Muscle layer of duodenum (tissue), 2 donors: ENCODE measurements around the gene ZBTB22.
"Not testable (repeated sequence)": the region's sequence is repeated elsewhere in the genome, so short reads cannot be mapped to it uniquely, and the experiment has no call there.

ENCODE experiments used
- H3K27ac ChIP-seq: one replicate; pipeline ENCODE4 v1.7.0; 2013; ENCODE audit warnings: mild to moderate bottlenecking, low read length
- H3K27me3 ChIP-seq: one replicate; pipeline ENCODE4 v1.7.0; 2013; ENCODE audit warnings: low read depth, mild to moderate bottlenecking, control low read depth, low read length
- H3K36me3 ChIP-seq, 2 donors: one replicate each; pipeline ENCODE4 v1.7.0; 2013; ENCODE audit warnings: low read length in 2 of 2, control low read depth in 1 of 2, mild to moderate bottlenecking in 1 of 2; ENCODE audit not compliant: insufficient read depth in 2 of 2, control insufficient read depth in 1 of 2
- H3K4me1 ChIP-seq, 2 donors: one replicate each; pipeline ENCODE4 v1.7.0; 2013; ENCODE audit warnings: low read length in 2 of 2, mild to moderate bottlenecking in 2 of 2, control low read depth in 1 of 2, moderate library complexity in 1 of 2; ENCODE audit not compliant: insufficient read depth in 2 of 2, control insufficient read depth in 1 of 2
- H3K4me3 ChIP-seq, 2 donors: one replicate each; pipeline ENCODE4 v1.7.0; 2013; ENCODE audit warnings: low read length in 2 of 2, low read depth in 1 of 2, mild to moderate bottlenecking in 1 of 2
- H3K9me3 ChIP-seq, 2 donors: one replicate each; pipeline ENCODE4 v1.7.0; 2013; ENCODE audit warnings: low read length in 2 of 2, control low read depth in 1 of 2, mild to moderate bottlenecking in 1 of 2; ENCODE audit not compliant: control insufficient read depth in 1 of 2
- donor health status: healthy.

Gene ZBTB22

DNA sequence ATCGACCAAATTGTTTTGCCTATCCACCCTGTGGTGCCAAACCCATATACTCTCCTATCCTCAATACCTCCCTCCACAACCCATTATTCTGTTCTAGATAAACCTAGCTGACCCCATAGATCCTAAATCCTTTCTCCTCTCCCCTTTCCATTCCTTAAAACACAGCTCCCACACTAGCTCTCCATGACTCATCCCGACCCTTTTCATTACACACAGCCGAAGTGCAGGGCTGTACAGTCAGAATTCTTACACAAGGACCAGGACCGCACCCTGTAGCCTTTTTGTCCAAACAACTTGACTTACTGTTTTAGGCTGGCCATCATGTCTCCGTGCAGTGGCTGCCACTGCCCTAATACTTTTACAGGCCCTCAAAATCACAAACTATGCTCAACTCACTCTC, 29.4 kb upstream of the ZBTB22 start:
- not testable (repeated sequence) for H3K36me3 ChIP-seq, H3K9me3 ChIP-seq, H3K4me1 ChIP-seq, H3K4me3 ChIP-seq, H3K27me3 ChIP-seq, H3K27ac ChIP-seq

DNA sequence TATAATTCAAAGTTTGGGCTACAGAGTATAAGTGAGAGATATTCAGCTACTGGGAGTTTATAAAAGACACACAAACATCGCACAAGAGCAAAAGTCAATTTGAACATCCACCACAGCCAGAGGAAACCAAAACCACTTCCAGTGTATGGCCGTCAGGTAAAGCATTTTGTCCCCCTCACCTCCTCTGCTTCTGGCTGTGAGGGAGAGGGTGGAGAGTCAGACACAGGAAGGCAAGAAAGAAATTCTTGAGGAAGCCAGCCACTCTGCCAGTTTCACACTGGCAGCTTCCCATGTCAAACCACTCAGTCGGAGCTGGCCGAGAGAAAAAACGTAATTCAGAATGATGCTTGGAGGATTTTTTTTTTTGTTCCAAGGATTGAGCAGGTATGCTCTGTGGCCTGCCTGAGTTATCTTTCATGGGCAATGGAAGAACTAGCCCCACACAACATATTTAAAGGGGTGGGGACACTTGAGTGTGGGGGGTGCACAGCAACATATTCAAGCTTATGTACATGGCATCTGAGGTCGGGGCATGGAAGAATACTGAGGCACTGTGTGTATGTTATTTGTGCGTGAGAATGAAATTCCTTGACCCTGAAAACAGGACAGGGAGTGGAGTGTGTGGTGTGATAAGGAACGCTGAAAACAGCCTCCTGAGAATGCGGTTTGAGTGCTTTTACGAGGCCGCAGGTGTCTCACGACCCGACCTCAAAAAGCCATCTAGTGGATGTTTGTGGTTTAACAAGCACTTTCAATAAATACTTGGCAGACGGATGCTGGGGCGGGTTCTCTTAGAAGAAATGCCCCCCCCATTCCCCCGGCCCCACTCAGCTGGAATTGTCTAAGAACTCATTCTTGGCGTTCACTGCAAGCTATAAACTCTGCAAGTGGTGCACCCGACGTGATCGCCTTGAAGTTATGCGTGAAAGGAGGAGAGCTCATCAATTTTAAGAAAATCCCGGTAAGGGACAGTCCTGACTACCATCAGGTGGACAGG, 27.5 kb upstream of the ZBTB22 start:
- Histone ChIP-seq H3K4me3 (no peak overlapping the region), H3K36me3 (no peaks in the 10 kb centered on the region), H3K27ac (no peak overlapping the region), H3K9me3 (no peaks in the 10 kb centered on the region), H3K27me3 (no peaks in the 10 kb centered on the region), H3K4me1 (peaks cover 0 to 4% of the 10 kb centered on the region in 2 donors)

DNA sequence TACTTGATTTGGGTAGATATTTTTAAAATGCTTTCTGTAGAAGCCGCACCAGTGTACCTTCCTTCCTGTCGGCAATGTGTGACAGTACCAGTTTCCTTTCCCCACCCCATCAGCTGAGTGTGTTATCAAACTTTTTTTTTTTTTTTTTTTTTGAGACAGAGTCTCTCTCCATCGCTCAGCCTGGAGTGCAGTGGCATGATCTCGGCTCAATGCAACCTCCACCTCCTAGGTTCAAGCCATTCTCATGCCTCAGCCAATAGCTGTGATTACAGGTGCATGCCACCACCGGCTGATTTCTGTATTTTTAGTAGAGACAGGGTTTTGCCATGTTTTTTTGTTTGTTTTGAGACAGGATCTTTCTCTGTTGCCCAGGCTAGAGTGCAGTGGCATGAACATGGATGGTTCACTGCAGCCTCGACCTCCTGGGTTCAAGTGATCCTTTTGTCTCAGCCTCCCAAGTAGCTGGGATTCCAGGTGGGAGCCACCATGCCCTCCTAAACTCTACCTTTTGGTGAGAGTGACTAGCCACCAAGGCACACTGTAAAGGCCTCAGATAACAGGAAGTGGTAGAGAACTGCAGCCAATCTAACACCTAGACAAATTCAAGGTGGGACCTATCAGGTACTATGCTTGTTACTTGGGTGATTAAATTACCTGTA, 26.5 kb upstream of the ZBTB22 start:
- Histone ChIP-seq H3K36me3 (no peaks in the 10 kb centered on the region), H3K4me3 (no peak overlapping the region), H3K27me3 (no peaks in the 10 kb centered on the region), H3K4me1 (peaks cover 0 to 4% of the 10 kb centered on the region in 2 donors), H3K27ac (no peak overlapping the region), H3K9me3 (no peaks in the 10 kb centered on the region)

DNA sequence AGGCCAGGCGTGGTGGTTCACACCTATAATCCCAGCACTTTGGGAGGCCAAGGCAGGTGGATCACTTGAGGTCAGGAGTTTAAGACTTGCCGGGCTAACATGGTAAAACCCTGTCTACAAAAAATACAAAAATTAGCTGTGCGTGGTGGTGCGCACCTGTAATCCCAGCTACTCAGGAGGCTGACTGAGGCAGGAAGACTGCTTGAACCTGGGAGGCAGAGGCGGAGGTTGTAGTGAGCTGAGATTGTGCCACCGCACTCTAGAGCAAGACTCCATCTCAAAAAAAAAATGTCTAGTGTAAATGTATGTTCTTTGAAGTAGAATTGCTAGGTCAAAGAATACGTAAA, 26.0 kb upstream of the ZBTB22 start:
- H3K4me3 ChIP-seq, H3K27me3 ChIP-seq, H3K9me3 ChIP-seq, H3K4me1 ChIP-seq, H3K27ac ChIP-seq, H3K36me3 ChIP-seq: not testable (repeated sequence)

DNA sequence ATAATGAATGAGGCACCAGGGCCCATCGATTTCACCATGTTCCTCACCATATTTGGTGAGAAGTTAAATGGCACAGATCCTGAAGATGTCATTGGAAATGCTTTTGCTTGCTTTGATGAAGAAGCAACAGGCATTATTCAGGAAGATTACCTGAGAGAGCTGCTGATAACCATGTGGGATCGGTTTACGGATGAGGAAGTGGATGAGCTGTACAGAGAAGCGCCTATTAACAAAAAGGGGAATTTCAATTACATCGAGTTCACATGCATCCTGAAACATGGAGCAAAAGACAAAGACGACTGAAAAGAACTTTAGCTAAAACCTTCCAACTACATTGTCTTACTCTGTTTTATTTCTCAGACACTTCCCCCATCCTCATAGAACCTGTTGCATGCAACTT, 21.6 kb upstream of the ZBTB22 start:
- Histone ChIP-seq H3K9me3 (no peaks in the 10 kb centered on the region), H3K27me3 (no peaks in the 10 kb centered on the region), H3K27ac (no peak overlapping the region), H3K36me3 (no peaks in the 10 kb centered on the region), H3K4me1 (no peaks in the 10 kb centered on the region), H3K4me3 (no peak overlapping the region)

DNA sequence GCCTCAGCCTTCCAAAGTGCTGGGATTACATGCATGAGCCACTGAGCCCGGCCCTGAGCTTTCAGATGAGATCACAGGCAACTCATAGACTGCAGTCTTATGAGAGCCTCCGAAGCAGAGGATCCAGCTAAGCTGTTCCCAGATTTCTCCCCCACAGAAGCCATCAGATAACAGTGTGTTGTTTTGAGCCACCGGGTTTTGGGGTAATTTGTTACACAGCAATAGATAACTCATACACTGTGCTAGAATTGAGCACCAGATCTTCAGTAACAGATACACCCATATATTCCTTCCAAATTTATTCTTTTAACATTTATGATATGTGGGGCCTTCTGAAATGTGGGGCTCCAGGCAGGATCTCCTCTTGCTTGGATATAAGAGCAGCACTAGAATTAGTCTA, 19.0 kb upstream of the ZBTB22 start:
- H3K27ac ChIP-seq: no peak overlapping the region
- no peaks in the 10 kb centered on the region for H3K4me1 ChIP-seq
- H3K27me3 ChIP-seq: no peaks in the 10 kb centered on the region
- H3K36me3 ChIP-seq: no peaks in the 10 kb centered on the region
- H3K9me3 ChIP-seq: no peaks in the 10 kb centered on the region
- H3K4me3 ChIP-seq: no peak overlapping the region

DNA sequence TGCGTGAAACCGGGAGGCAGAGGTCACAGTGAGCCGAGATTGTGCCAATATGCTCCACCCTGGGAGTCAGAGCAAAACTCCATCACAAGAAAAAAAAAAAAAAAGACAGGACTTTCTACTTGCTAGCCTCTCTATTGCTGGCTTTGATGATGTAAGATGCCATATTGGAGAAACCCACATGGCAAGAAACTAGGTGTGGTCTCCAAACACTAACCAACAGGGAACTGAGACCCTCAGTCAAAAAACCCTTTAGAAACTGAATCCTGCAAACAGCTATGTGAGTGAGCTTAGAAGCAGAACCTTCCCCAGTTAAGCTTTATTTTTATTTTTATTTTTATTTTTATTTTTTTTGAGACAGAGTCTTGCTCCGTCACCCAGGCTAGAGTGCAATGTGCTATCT, 18.4 kb upstream of the ZBTB22 start:
- no peaks in the 10 kb centered on the region for H3K27me3 ChIP-seq
- H3K36me3 ChIP-seq: no peaks in the 10 kb centered on the region
- H3K4me3 ChIP-seq: no peak overlapping the region
- H3K4me1 ChIP-seq: no peaks in the 10 kb centered on the region
- H3K27ac ChIP-seq: no peak overlapping the region
- H3K9me3 ChIP-seq: no peaks in the 10 kb centered on the region

DNA sequence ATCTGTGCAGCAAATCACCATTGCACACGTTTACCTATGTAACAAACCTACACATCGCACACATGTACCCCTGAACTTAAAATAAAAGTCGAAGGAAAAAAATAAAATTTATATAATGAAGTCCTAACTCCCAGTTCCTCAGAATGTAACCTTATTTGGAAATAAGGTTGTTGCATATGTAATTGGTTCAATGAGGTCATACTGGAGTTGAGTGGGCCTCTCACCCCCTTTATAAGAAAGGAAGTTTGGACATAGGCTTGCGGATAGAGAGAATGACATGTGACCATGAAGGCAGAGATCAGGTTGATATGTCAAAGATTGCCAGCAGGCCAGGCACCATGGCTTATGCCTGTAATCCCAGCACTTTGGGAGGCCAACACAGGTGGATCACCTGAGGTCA, 16.1 kb upstream of the ZBTB22 start:
- Histone ChIP-seq H3K27me3 (no peaks in the 10 kb centered on the region), H3K9me3 (no peaks in the 10 kb centered on the region), H3K4me3 (no peak overlapping the region), H3K36me3 (no peaks in the 10 kb centered on the region), H3K4me1 (no peaks in the 10 kb centered on the region), H3K27ac (no peak overlapping the region)

DNA sequence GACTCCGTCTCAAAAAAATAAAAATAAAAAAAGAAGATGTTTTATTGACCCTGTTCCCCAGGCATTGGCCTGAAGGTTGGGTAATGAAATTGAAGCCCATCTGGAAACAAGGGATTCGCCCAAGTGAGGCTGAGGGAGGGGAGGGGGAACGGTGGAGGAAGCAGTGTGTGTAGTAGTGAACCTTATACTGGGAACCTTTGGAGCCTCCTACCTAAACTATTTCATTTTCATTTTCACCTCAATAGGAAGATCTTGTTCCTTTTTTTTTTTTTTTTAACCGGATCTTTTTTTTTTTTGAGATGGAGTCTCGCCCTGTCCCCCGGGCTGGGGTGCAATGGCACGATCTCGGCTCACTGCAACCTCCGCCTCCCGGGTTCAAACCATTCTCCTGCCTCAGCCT, 13.2 kb upstream of the ZBTB22 start:
- H3K9me3 ChIP-seq: no peaks in the 10 kb centered on the region
- no peaks in the 10 kb centered on the region for H3K36me3 ChIP-seq
- no peaks in the 10 kb centered on the region for H3K27me3 ChIP-seq
- no peak overlapping the region for H3K4me3 ChIP-seq
- H3K4me1 ChIP-seq: no peaks in the 10 kb centered on the region
- no peak overlapping the region for H3K27ac ChIP-seq

DNA sequence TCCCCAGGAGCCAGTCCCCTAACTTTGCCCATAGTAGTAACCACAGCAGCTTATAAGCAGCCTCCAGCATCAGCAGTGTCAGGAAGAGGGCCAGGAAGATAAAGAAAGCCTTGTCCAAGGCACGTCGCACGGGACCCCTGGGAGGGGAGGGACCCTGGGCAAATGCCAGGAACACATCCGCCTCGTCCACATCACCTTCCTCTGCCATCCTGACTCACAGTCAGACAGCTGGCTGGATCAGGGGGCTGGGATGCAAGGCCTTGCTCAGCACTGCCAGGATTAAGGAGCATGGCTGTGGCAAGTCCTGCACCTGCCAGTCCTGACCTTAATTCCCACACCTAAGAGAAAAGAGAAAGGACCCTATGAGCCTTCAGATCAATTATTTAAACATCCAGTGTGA, 11.5 kb upstream of the ZBTB22 start:
- no peaks in the 10 kb centered on the region for H3K27me3 ChIP-seq
- H3K9me3 ChIP-seq: no peaks in the 10 kb centered on the region
- H3K4me1 ChIP-seq: peaks cover under 1% of the 10 kb centered on the region in 2 donors
- no peak overlapping the region for H3K27ac ChIP-seq
- H3K4me3 ChIP-seq: no peak overlapping the region
- no peaks in the 10 kb centered on the region for H3K36me3 ChIP-seq

DNA sequence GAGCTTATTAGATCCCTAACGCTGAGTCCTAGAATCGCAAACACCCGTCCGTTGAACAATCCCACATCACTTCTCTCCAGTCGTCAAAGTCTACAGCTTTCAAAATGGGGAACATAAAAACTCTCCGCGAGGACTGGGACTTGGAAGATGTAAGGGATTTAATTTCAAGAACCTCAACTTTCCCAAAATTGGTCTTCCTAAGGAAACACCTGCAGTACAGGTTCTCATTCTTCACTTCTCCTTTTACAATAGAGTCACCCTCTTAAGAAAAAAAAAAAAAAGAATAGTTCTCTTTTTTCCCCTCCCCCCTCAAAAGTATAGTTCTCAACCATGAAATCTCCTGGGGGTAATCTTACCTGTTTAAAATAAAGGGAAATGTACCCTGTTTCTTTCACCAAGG, 6.6 kb upstream of the ZBTB22 start:
- Histone ChIP-seq H3K4me3 (peak overlapping the region; percentile 72 to 89), H3K36me3 (peaks cover 17 to 22% of the 10 kb centered on the region in 2 donors), H3K4me1 (peaks cover 22 to 31% of the 10 kb centered on the region in 2 donors), H3K27ac (peak overlapping the region; percentile 87), H3K9me3 (no peaks in the 10 kb centered on the region), H3K27me3 (no peaks in the 10 kb centered on the region)
